CD8-positive, alpha-beta memory T cell (primary cell): Measurements from ENCODE around the gene RDH5. TPM values are rescaled to one million over a fixed set of nuclear protein-coding genes. Genes with fewer than 3 reads are reported as not detected.

Experiments used
- CTCF ChIA-PET: fragments of 350-600 bp; sonication (Branson Sonifier 250); formaldehyde crosslinking; loops from one replicate; lab custom pipeline; 2021; ENCODE audit warnings: antibody characterized with exemption; lab: Charles Lee
- POLR2A ChIA-PET: fragments of 350-600 bp; sonication (Branson Sonifier 250); formaldehyde crosslinking; loops from one replicate; lab custom pipeline; 2021; ENCODE audit warnings: antibody characterized with exemption; lab: Charles Lee
- DNase-seq, 5 donors: peaks; one replicate each; pipeline versions ENCODE4 v3.0.0 to v3.0.0-alpha.2; 2020 to 2022; ENCODE audit warnings: mixed read lengths in 1 of 5
- H3K27ac ChIP-seq: one replicate; pipeline ENCODE4 v1.7.0; 2013; ENCODE audit warnings: low read depth, mild to moderate bottlenecking, low read length, moderate library complexity
- H3K27me3 ChIP-seq: 2 replicates; pipeline ENCODE4 v1.7.0; 2013; ENCODE audit warnings: low read length, mild to moderate bottlenecking; ENCODE audit not compliant: insufficient read depth, poor library complexity, severe bottlenecking
- H3K36me3 ChIP-seq: 2 replicates; pipeline ENCODE4 v1.7.0; 2013; ENCODE audit warnings: mild to moderate bottlenecking, low read length, moderate library complexity; ENCODE audit not compliant: insufficient read depth
- H3K4me1 ChIP-seq: 2 replicates; pipeline ENCODE4 v1.7.0; 2013; ENCODE audit warnings: mild to moderate bottlenecking, low read length, moderate library complexity; ENCODE audit not compliant: insufficient read depth
- H3K4me3 ChIP-seq: 2 replicates; pipeline ENCODE4 v1.7.0; 2013; ENCODE audit warnings: mild to moderate bottlenecking, low read length
- H3K9me3 ChIP-seq: 2 replicates; pipeline ENCODE4 v1.7.0; 2013; ENCODE audit warnings: mild to moderate bottlenecking, low read length
- H3K27ac Mint-ChIP-seq, 8 donors: one replicate each; pipeline ENCODE4 v1.8.0; 2020 to 2021; ENCODE audit warnings: mixed read lengths in 8 of 8, mild to moderate bottlenecking in 6 of 8, inconsistent platforms in 3 of 8, moderate library complexity in 3 of 8
- H3K27me3 Mint-ChIP-seq, 2 donors: one replicate each; pipeline ENCODE4 v1.8.0; 2020 to 2021; ENCODE audit warnings: mixed read lengths in 2 of 2, mild to moderate bottlenecking in 1 of 2, moderate library complexity in 1 of 2
- H3K36me3 Mint-ChIP-seq, 3 donors: one replicate each; pipeline ENCODE4 v1.8.0; 2020 to 2021; ENCODE audit warnings: mixed read lengths in 3 of 3, inconsistent platforms in 1 of 3, mild to moderate bottlenecking in 1 of 3
- H3K4me1 Mint-ChIP-seq, 3 donors: one replicate each; pipeline ENCODE4 v1.8.0; 2020 to 2021; ENCODE audit warnings: mixed read lengths in 3 of 3, inconsistent platforms in 1 of 3, mild to moderate bottlenecking in 1 of 3
- H3K4me3 Mint-ChIP-seq, 7 donors: one replicate each; pipeline ENCODE4 v1.8.0; 2020 to 2021; ENCODE audit warnings: mixed read lengths in 7 of 7, mild to moderate bottlenecking in 6 of 7, moderate library complexity in 4 of 7, inconsistent platforms in 2 of 7
- H3K9me3 Mint-ChIP-seq, 5 donors: one replicate each; pipeline ENCODE4 v1.8.0; 2020 to 2022; ENCODE audit warnings: mixed read lengths in 5 of 5, mild to moderate bottlenecking in 3 of 5, moderate library complexity in 2 of 5, inconsistent platforms in 1 of 5
- polyA plus RNA-seq: library from polyadenylated mRNA; unstranded; fragments of 300-500 nt; fragmentation: Illumina TruSeq; gene quantifications from one replicate; pipeline ENCODE4 v1.2.3, GENCODE V29; 2021
- total RNA-seq, 2 experiments: library from RNA; stranded (reverse); gene quantifications; one replicate each; pipeline ENCODE4 v1.2.3, GENCODE V29; 2021

The RDH5 gene
- total and polyA plus RNA-seq, 3 experiments from 2014 or later = 0.90 to 8.5 (median 8.1) TPM

DNA sequence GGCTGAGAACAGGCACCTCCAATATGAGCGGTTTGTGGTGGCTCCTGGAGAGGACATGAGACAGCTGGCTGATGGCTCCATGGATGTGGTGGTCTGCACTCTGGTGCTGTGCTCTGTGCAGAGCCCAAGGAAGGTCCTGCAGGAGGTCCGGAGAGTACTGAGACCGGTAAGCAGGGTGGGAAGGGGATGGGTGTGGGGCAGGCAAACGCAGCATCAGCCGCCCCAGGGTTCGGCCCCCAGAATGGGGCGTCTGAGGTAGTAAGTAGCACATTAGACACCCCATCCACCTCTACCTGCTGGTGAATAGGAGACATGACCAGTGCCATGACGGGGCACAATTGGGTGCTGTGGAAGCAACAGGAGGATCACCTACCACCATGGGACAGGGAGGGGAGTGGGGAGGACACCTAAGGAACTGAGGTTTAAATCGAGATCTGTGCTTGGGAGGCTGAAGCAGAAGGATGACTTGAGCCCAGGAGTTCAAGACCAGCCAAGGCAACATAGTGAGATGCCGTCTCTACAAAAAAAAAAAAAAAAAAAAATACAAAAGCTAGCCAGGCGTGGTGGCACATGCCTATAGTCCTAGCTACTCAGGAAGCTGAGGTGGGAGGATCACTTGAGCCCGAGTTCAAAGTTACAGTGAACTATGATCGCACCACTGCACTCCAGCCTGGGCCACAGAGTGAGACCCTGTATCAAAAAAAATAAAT is 38.0 kb upstream of the RDH5 start:
- Histone ChIP-seq H3K27ac (no peak overlapping the region), H3K27me3 (peaks cover 6% of the 10 kb centered on the region), H3K9me3 (no peaks in the 10 kb centered on the region), H3K4me3 (no peak overlapping the region), H3K4me1 (no peaks in the 10 kb centered on the region), H3K36me3 (no peaks in the 10 kb centered on the region)
- H3K4me3 Mint-ChIP-seq = peak overlapping the region in 1 of 7 donors; percentile 61
- no peak for DNase-seq
- H3K27ac Mint-ChIP-seq = no peak overlapping the region
- H3K4me1 Mint-ChIP-seq = peaks cover 10 to 18% (median 12%) of the 10 kb centered on the region in 3 donors
- no peaks in the 10 kb centered on the region for H3K36me3 Mint-ChIP-seq
- CTCF ChIA-PET = no interaction called here
- peaks cover 18 to 48% of the 10 kb centered on the region in 2 donors for H3K27me3 Mint-ChIP-seq
- H3K9me3 Mint-ChIP-seq = no peaks in the 10 kb centered on the region
- POLR2A ChIA-PET = interaction anchor here (0.6 kb wide), 2 partner anchors 32 to 1963 kb away, joined by 3 read pairs; no protein-coding TSS in a partner anchor

DNA sequence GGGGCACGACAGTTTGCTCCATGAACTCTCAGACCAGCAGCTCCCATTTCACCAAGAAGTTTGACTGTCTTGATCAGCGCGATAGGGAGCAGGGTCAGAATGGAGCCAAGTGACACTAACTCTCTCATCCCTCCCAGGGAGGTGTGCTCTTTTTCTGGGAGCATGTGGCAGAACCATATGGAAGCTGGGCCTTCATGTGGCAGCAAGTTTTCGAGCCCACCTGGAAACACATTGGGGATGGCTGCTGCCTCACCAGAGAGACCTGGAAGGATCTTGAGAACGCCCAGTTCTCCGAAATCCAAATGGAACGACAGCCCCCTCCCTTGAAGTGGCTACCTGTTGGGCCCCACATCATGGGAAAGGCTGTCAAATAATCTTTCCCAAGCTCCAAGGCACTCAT is 36.5 kb upstream of the RDH5 start:
- ChIA-PET POLR2A (no interaction called here), CTCF (no interaction called here)
- no peak overlapping the region for H3K4me3 ChIP-seq
- H3K4me1 ChIP-seq = peaks cover 5% of the 10 kb centered on the region
- H3K27me3 ChIP-seq = peaks cover 6% of the 10 kb centered on the region
- DNase-seq = peak in 1 of 5 donors; percentile 17
- H3K27ac ChIP-seq = no peak overlapping the region
- no peaks in the 10 kb centered on the region for H3K36me3 ChIP-seq
- no peak overlapping the region for H3K27ac Mint-ChIP-seq
- H3K9me3 ChIP-seq = no peaks in the 10 kb centered on the region
- H3K9me3 Mint-ChIP-seq = no peaks in the 10 kb centered on the region
- peaks cover 15 to 22% (median 15%) of the 10 kb centered on the region in 3 donors for H3K4me1 Mint-ChIP-seq
- no peak overlapping the region for H3K4me3 Mint-ChIP-seq
- H3K27me3 Mint-ChIP-seq = peaks cover 18 to 47% of the 10 kb centered on the region in 2 donors
- no peaks in the 10 kb centered on the region for H3K36me3 Mint-ChIP-seq

DNA sequence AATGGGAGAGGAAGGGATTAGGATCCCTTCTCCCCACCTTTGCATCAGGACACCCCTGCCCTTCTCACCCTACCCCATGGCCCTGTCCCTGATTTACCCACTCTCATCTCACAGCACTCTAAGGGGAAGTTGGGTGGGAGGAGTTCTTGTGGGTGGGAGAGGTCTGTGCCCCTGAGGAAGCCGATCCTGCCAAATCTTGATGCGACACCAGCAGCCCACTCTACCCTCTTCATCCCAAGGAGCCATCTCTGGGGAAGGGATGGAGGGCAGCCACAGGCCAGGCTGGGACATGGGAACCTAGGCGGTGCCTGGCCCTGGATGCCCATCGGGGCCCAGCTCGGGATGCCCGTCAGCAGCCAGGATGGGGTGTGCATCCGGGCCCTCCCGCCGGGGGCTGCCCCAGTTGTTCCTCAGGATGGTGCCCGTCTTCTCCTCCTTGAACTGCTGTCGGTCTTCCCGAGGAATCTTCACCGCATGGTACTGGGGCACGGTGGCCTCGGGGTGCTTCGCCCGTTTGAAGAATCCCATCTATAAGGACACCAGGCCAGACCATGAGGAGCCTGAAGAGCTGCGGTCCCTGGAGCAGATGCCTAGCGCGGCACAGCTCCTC is 35.3 kb upstream of the RDH5 start:
- DNase-seq = peak in 1 of 5 donors; percentile 44
- H3K4me1 Mint-ChIP-seq = peaks cover 15 to 22% (median 15%) of the 10 kb centered on the region in 3 donors
- no peak overlapping the region for H3K4me3 Mint-ChIP-seq
- POLR2A ChIA-PET = no interaction called here
- Histone ChIP-seq H3K27ac (no peak overlapping the region), H3K27me3 (peaks cover 6% of the 10 kb centered on the region), H3K36me3 (no peaks in the 10 kb centered on the region), H3K4me3 (no peak overlapping the region), H3K4me1 (peaks cover 5% of the 10 kb centered on the region), H3K9me3 (no peaks in the 10 kb centered on the region)
- H3K27ac Mint-ChIP-seq = peak overlapping the region in 1 of 8 donors; percentile 47
- CTCF ChIA-PET = no interaction called here
- no peaks in the 10 kb centered on the region for H3K36me3 Mint-ChIP-seq
- peaks cover 8 to 35% of the 10 kb centered on the region in 2 donors for H3K27me3 Mint-ChIP-seq
- no peaks in the 10 kb centered on the region for H3K9me3 Mint-ChIP-seq

GRCh38 chr12:55685671-55686070 is 34.5 kb upstream of the RDH5 start:
- H3K27ac Mint-ChIP-seq = peak overlapping the region in 1 of 8 donors; percentile 38
- ChIA-PET POLR2A (no interaction called here), CTCF (no interaction called here)
- H3K36me3 Mint-ChIP-seq = no peaks in the 10 kb centered on the region
- Histone ChIP-seq H3K27ac (no peak overlapping the region), H3K4me3 (no peak overlapping the region), H3K36me3 (no peaks in the 10 kb centered on the region), H3K27me3 (peaks cover 6% of the 10 kb centered on the region), H3K9me3 (no peaks in the 10 kb centered on the region), H3K4me1 (peaks cover 5% of the 10 kb centered on the region)
- DNase-seq = no peak
- peaks cover 15 to 22% (median 15%) of the 10 kb centered on the region in 3 donors for H3K4me1 Mint-ChIP-seq
- H3K27me3 Mint-ChIP-seq = peaks cover 7 to 27% of the 10 kb centered on the region in 2 donors
- no peaks in the 10 kb centered on the region for H3K9me3 Mint-ChIP-seq
- no peak overlapping the region for H3K4me3 Mint-ChIP-seq

- ChIA-PET CTCF (no interaction called here), POLR2A (no interaction called here)
- H3K4me3 Mint-ChIP-seq = no peak overlapping the region
These were observed 33.7 kb upstream of the RDH5 start for GRCh38 chr12:55686366-55687010.

GRCh38 chr12:55687746-55688145 is 32.4 kb upstream of the RDH5 start:
- H3K36me3 ChIP-seq = no peaks in the 10 kb centered on the region
- peaks cover 0 to 7% of the 10 kb centered on the region in 2 donors for H3K27me3 Mint-ChIP-seq
- H3K36me3 Mint-ChIP-seq = no peaks in the 10 kb centered on the region
- H3K9me3 ChIP-seq = no peaks in the 10 kb centered on the region
- H3K27me3 ChIP-seq = no peaks in the 10 kb centered on the region
- H3K27ac ChIP-seq = no peak overlapping the region
- H3K4me3 Mint-ChIP-seq = peak overlapping the region in 3 of 7 donors; percentile 5 to 41 (median 36)
- peaks cover 7 to 10% (median 9%) of the 10 kb centered on the region in 3 donors for H3K4me1 Mint-ChIP-seq
- no peaks in the 10 kb centered on the region for H3K9me3 Mint-ChIP-seq
- H3K4me1 ChIP-seq = peaks cover 5% of the 10 kb centered on the region
- H3K4me3 ChIP-seq = no peak overlapping the region
- ChIA-PET POLR2A (interaction anchor here (0.7 kb wide), 1 partner anchor 1544 kb away, joined by 10 read pairs; no protein-coding TSS in a partner anchor), CTCF (interaction anchor here (0.6 kb wide), 1 partner anchor 1424 kb away, joined by 5 read pairs; no protein-coding TSS in a partner anchor)
- H3K27ac Mint-ChIP-seq = peak overlapping the region in 1 of 8 donors; percentile 13
- DNase-seq = peak in 1 of 5 donors; percentile 43

More at GRCh38 chr12:55686366-55687010, 33.7 kb upstream of the RDH5 start:
- no peak overlapping the region for H3K4me3 ChIP-seq
- Mint-ChIP-seq H3K36me3 (no peaks in the 10 kb centered on the region), H3K9me3 (no peaks in the 10 kb centered on the region), H3K4me1 (peaks cover 9 to 14% (median 10%) of the 10 kb centered on the region in 3 donors), H3K27me3 (peaks cover 5 to 19% of the 10 kb centered on the region in 2 donors), H3K27ac (no peak overlapping the region)
- peak in 1 of 5 donors; percentile 9 for DNase-seq
- no peak overlapping the region for H3K27ac ChIP-seq
- peaks cover 5% of the 10 kb centered on the region for H3K4me1 ChIP-seq
- peaks cover 6% of the 10 kb centered on the region for H3K27me3 ChIP-seq
- H3K36me3 ChIP-seq = no peaks in the 10 kb centered on the region
- no peaks in the 10 kb centered on the region for H3K9me3 ChIP-seq

DNA sequence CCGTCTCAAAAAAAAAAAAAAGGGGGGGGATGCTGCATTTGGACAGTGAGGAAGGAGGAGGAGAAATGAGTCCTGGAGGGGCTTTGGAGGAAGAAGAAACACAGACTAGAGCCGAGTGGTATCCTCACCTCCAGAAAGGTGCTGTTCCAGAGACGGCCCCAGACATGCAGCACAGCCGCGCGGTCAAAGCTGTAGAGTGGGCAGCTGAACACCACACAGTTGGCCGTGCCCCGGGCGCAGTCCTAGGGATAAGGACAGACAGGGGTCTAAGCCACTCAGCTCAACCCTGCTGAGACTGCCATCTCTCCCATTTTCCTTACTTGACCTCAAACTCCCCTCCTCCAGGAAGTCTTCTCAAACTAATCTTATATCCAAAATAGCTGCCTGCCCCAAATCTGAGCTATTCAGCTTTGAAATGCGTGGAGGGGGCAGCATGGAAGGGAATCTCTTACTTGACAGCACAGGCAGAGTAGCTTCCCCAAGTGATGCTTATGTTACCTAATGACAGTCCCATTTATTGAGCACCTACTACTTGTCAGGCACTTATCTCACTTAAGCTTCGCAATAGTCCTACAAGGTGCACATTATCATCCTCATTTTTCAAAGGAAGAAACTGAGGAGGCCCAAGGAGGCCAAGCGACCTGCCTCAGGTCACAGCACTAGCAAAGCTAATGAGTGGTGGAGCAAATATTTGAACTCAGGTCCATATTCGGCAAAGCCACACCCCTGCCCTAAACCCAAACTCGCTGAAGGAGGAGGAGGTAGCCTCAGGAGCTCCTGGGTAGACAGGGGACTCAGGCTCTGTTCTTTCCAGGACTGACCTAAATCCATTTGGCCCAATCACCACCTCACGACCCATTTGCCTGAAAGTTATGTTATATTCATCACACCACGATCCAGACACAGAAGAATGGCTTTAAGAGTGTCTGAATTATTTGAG is 31.2 kb upstream of the RDH5 start:
- peak in 1 of 5 donors; percentile 24 for DNase-seq
- Histone ChIP-seq H3K36me3 (no peaks in the 10 kb centered on the region), H3K27me3 (no peaks in the 10 kb centered on the region), H3K9me3 (no peaks in the 10 kb centered on the region), H3K4me1 (peaks cover 5% of the 10 kb centered on the region), H3K27ac (no peak overlapping the region), H3K4me3 (no peak overlapping the region)
- H3K4me1 Mint-ChIP-seq = peaks cover 7 to 10% (median 9%) of the 10 kb centered on the region in 3 donors
- no peaks in the 10 kb centered on the region for H3K9me3 Mint-ChIP-seq
- CTCF ChIA-PET = interaction anchor here (1.0 to 1.8 kb wide), 3 partner anchors 33 to 50 kb away, joined by 4 to 5 read pairs (median 4); no protein-coding TSS in a partner anchor
- no peaks in the 10 kb centered on the region for H3K36me3 Mint-ChIP-seq
- peak overlapping the region in 1 of 8 donors; percentile 23 for H3K27ac Mint-ChIP-seq
- H3K27me3 Mint-ChIP-seq = peaks cover 0 to 3% of the 10 kb centered on the region in 2 donors
- no peak overlapping the region for H3K4me3 Mint-ChIP-seq
- POLR2A ChIA-PET = no interaction called here
